Metanephros (tissue), 1 donor: ENCODE results near the gene FAM111A. TPM values are rescaled to one million over a fixed set of nuclear protein-coding genes. Genes with fewer than 3 reads are reported as not detected.

Source experiments
- total RNA-seq: library from RNA; depleted of rRNA; stranded (reverse); fragments of >200 nt; gene quantifications from one replicate; pipeline ENCODE4 v1.2.3, GENCODE V29; 2014

The FAM111A gene, protein sequence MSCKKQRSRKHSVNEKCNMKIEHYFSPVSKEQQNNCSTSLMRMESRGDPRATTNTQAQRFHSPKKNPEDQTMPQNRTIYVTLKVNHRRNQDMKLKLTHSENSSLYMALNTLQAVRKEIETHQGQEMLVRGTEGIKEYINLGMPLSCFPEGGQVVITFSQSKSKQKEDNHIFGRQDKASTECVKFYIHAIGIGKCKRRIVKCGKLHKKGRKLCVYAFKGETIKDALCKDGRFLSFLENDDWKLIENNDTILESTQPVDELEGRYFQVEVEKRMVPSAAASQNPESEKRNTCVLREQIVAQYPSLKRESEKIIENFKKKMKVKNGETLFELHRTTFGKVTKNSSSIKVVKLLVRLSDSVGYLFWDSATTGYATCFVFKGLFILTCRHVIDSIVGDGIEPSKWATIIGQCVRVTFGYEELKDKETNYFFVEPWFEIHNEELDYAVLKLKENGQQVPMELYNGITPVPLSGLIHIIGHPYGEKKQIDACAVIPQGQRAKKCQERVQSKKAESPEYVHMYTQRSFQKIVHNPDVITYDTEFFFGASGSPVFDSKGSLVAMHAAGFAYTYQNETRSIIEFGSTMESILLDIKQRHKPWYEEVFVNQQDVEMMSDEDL
- total RNA-seq: 46.3 TPM

DNA sequence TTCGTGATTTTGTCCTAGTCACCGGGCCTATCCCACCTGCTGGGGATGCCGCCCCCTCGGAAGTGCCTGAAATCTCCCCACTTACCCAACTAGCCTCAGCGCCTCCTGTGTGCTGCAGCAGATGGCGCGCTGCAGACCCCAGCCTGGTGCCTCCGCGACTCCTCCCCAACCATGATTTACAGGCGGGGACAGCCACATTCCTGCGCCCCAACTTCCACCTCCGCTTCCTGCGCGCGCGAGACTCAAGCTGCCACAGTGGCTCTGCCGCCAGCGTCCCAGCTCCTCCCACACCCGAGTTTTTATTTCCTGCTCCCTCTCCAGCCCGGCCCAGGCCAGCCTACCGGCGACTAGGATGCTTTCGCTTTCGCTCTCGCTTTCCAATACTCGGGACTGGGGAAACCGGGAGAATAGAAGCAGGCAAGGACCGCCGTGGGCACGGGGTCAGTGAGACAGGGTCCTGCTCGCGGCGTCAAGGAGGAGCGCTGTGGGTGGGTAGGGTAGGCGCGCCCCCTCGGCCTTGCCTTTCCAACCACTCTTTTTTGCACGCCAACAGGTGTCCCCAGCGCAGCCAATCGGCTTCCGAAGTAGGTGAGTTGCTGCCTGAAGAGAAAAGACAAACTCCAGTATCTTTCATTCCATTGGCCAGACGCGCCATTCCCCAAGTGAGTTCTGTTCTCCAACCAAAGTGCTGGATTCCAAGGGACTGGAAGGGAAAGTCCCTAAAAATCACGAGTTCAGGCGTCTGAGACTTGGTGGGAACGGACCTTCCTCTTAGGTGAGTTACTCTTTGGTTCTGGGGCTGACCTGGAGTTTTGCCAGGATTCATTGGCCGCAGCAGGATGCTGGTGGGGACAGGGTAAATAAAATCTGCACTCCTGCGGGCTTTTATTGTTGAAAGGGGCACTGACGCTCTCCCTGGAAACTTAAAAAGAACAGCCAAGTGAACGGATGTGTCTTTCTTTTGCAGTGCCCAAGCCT lies at the start of gene FAM111A:
Gene FAM111A, plus strand, starts transcription at position 327 of the 978 bp plus-strand sequence. CDS start 6,017 bp downstream, outside the sequence.

DNA sequence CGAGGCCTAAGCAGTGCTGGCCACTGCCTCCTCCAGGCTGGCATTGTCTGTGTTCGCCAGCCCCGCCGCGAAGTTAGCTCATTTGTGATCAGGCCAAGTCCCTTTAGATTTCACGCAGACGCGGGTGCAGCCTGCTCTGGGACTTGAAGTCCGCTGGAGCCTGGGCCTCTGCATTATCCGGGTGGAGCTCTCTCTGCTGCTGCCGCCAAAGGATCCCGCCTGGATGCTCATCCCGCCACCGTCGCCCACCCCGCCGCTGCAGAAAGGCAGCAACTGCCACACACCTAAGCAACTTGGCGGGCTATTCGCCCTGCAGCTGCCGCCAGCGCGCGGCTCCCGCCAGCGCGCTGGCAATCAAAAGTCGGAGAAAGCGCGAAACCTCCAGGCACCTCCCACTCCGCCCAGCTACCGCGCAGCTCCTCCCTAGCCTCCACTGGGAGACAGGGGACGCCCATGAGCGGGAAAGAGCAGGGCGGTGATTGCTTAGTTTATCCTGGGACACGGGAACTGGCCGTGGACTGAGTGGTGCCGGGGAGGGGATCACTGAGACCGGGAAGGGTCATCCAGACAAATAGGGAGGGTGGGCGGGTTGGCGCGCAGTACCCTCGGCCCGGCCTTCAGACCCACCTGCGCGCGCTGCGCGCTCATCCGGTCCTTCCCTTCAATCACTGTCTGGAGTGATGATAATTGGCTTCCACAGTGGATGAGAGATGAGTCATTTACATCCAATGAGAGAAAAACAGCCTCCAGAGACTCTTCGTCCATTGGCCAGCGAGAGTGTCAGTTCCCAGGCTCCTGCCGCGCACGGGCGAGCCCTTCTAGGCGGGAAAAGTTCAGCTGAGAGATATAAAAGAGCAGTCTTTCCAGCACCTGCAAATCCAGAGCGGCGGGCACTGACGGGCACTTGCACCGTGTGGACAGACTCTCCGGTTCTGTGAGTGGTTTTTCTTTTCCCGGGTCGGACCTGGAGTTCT lies 36.0 kb upstream of the FAM111A start, which contains the start of gene FAM111B:
Gene FAM111B, plus strand, starts transcription at position 875 of the 974 bp plus-strand sequence. CDS start 2,389 bp downstream, outside the sequence.

DNA sequence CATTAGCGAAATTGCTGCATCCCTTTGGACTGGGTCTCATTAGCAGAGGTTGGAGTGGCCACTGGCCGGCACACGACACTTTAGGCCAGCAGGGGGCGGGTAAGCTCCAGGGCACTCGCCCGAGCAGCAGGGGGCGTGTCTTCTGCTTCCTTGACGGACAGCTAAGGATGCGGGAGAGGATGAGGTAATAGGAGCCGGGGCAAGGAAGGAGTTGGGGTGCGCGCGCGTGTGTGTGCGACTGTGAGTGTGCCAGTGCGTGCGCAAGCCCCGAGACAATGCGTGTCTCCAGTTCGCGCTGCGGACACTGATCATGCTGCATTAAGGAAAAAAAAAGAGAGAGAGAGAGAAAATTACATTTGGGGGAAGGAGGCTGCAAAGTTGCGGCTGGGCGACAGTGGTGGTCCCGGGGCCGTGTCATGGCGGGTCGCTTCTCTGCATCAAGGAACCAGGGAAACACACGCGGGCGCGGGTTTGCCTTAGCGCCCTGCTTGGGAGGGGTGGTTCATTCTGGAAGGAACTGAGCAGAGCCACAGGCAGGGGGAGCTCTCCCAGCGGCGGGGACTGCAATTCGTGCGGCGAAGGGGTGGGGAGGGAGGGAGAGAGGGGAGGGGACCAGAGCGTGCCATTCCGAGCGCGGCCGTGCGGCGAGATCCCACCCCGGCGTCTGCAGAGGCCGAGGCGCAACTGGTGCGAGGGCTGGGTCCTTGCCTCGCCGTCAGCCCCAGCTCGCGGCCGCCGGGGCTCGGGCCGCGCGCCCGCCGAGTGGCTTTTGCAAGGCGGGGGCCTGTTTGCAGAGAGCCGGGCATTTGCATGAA lies 29.1 kb downstream of the FAM111A start, which contains the start of gene DTX4:
Gene DTX4, plus strand, starts transcription at position 625 of the 815 bp plus-strand sequence. CDS start 464 bp downstream, outside the sequence.

Other genes with a start within 250 kb of the FAM111A start
- gene GLYATL1, start 203.4 kb upstream of the FAM111A start, total RNA-seq: 115 TPM
- gene GLYATL1B, start 56.5 kb upstream of the FAM111A start, total RNA-seq: not detected
- gene FAM111B, start 35.6 kb upstream of the FAM111A start, total RNA-seq: 5.8 TPM
- gene DTX4, start 29.3 kb downstream of the FAM111A start, total RNA-seq: 25.5 TPM
- gene MPEG1, start 70.1 kb downstream of the FAM111A start, total RNA-seq: 20.3 TPM
- gene OR5AN1, start 216.0 kb downstream of the FAM111A start, total RNA-seq: not detected